H1 (cell line): ENCODE measurements around the gene TSGA10IP. TPM values are rescaled to one million over a fixed set of nuclear protein-coding genes. Genes with fewer than 3 reads are reported as not detected.

Experiments used
- CHD2 ChIP-seq: IDR thresholded peaks from 2 replicates; pipeline ENCODE4 v1.6.1; 2012; ENCODE audit warnings: low read length, improper control_type of control experiment
- JUN ChIP-seq: IDR thresholded peaks from 2 replicates; pipeline ENCODE4 v1.6.1; 2011; ENCODE audit warnings: low read depth, mild to moderate bottlenecking, improper control_type of control experiment, low read length
- polyA plus RNA-seq, 7 experiments: library from polyadenylated mRNA; depleted of rRNA in 3 of 7; stranded (reverse) in 5 of 7; unstranded in 2 of 7; fragments of >200 nt in 5 of 7; fragments of 200-250 nt in 2 of 7; gene quantifications; 1 replicate in 5 of 7; 2 replicates in 1 of 7; 4 replicates in 1 of 7; pipeline versions ENCODE4 v1.2.1 to v1.2.3, GENCODE V29; 2011 to 2013; ENCODE audit warnings: missing spikeins in 2 of 7, mixed read lengths in 2 of 7
- total RNA-seq: library from RNA; stranded (reverse); fragmentation: NEBNext Ultra II Directional; extraction: Animal tissue kit (Norgen Biotek cat#: 25700); gene quantifications from 2 replicates; pipeline ENCODE4 v1.2.1, GENCODE V29; 2021

Gene TSGA10IP
- total and polyA plus RNA-seq, 2 of the 8 experiments (the other 6 are each of a cell fraction or from before 2014, with no cell fraction given) = 1.9 to 6.0 TPM

DNA sequence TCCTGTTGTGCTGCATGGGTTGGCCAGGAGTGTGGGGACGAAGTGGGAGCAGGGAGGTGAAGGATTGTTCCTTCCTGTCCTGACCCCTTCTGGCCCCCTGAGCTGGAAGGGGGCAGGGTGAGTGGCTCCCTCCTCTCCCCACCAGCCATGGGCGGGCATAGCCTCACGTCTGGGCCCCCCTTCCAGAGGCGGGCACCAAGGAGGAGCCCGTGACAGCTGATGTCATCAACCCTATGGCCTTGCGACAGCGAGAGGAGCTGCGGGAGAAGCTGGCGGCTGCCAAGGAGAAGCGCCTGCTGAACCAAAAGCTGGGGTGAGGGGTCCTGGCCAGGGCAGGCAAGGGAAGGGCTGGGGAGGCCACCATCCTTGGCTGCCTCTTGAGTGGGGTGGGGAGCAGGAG lies 19.6 kb downstream of the TSGA10IP start (continued):
- TF ChIP-seq JUN (no peak), CHD2 (no peak)
